Measurements from ENCODE around the gene TBCD. TPM values are rescaled to one million over a fixed set of nuclear protein-coding genes. Genes with fewer than 3 reads are reported as not detected.

Gene TBCD
- total RNA-seq, 4 donors from 2014 or later = 49.7 to 119 (median 71.5) TPM

- H3K9me3 ChIP-seq = peaks cover 15% of the 10 kb centered on the region
- no peaks in the 10 kb centered on the region for H3K27me3 ChIP-seq
- H3K36me3 ChIP-seq = peaks cover 56% of the 10 kb centered on the region
- no peaks in the 10 kb centered on the region for H3K4me1 ChIP-seq
- TF ChIP-seq, protein P1, sequence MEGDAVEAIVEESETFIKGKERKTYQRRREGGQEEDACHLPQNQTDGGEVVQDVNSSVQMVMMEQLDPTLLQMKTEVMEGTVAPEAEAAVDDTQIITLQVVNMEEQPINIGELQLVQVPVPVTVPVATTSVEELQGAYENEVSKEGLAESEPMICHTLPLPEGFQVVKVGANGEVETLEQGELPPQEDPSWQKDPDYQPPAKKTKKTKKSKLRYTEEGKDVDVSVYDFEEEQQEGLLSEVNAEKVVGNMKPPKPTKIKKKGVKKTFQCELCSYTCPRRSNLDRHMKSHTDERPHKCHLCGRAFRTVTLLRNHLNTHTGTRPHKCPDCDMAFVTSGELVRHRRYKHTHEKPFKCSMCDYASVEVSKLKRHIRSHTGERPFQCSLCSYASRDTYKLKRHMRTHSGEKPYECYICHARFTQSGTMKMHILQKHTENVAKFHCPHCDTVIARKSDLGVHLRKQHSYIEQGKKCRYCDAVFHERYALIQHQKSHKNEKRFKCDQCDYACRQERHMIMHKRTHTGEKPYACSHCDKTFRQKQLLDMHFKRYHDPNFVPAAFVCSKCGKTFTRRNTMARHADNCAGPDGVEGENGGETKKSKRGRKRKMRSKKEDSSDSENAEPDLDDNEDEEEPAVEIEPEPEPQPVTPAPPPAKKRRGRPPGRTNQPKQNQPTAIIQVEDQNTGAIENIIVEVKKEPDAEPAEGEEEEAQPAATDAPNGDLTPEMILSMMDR (IDR thresholded peaks at IDR 0.05) = no peak
- TF ChIP-seq POLR2A (IDR thresholded peaks at IDR 0.05) (no peak), EP300 (IDR thresholded peaks at IDR 0.05) (no peak), POLR2AphosphoS5 (IDR thresholded peaks at IDR 0.05) (no peak)
- no peak overlapping the region for H3K27ac ChIP-seq
- DNase-seq (ENCODE audit: low spot score in 2 of 2) = no peak
- H3K4me3 ChIP-seq = no peak overlapping the region
Measured at GRCh38 chr17:82946081-82946480, 194.2 kb downstream of the TBCD start.

- Histone ChIP-seq H3K9me3 (peaks cover 15% of the 10 kb centered on the region), H3K36me3 (peaks cover 43% of the 10 kb centered on the region)
- 98% methylated on average over 6 of the region's 11 CpGs for WGBS
Measured at GRCh38 chr17:82947051-82947991, 195.5 kb downstream of the TBCD start.

GRCh38 chr17:82948081-82948511 is 196.2 kb downstream of the TBCD start:
- 96% methylated on average over 14 of the region's 18 CpGs for WGBS
- DNase-seq (ENCODE audit: low spot score in 2 of 2) = peak in 1 of 2 donors; percentile 50

More at GRCh38 chr17:82947051-82947991, 195.5 kb downstream of the TBCD start:
- no peaks in the 10 kb centered on the region for H3K27me3 ChIP-seq
- no peak overlapping the region for H3K4me3 ChIP-seq
- no peaks in the 10 kb centered on the region for H3K4me1 ChIP-seq
- DNase-seq (ENCODE audit: low spot score in 2 of 2) = peak in 1 of 2 donors; percentile 51
- TF ChIP-seq, protein P1 (IDR thresholded peaks at IDR 0.05) = no peak
- TF ChIP-seq EP300 (IDR thresholded peaks at IDR 0.05) = no peak
- no peak for TF ChIP-seq POLR2A (IDR thresholded peaks at IDR 0.05)
- TF ChIP-seq POLR2AphosphoS5 (IDR thresholded peaks at IDR 0.05) = no peak
- H3K27ac ChIP-seq = no peak overlapping the region

DNA sequence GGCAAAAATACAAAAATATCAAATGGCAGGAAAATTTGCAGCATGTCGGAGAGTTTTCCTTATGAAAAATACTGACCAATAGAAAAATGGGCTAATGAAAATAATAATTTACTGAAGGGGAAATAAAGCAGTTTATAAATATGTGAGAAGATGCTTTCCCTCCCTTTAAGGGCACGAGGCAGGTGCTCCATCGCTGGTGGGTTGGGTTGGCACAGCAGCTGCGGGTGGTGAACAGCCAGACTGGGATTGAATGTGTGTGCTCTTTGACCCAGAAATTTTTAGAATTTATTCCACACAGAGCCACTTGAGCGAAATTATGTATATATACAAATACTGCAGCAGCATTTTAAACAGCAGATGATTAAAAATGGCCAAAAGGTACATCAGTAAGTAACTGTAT is 197.1 kb downstream of the TBCD start:
- 95% methylated on average over 5 of the region's 5 CpGs for WGBS
- DNase-seq (ENCODE audit: low spot score in 2 of 2) = no peak

More at GRCh38 chr17:82948081-82948511, 196.2 kb downstream of the TBCD start:
- H3K4me3 ChIP-seq = no peak overlapping the region
- H3K27ac ChIP-seq = no peak overlapping the region
- H3K36me3 ChIP-seq = peaks cover 36% of the 10 kb centered on the region
- H3K9me3 ChIP-seq = peaks cover 15% of the 10 kb centered on the region
- no peaks in the 10 kb centered on the region for H3K27me3 ChIP-seq
- no peaks in the 10 kb centered on the region for H3K4me1 ChIP-seq
- TF ChIP-seq POLR2A (IDR thresholded peaks at IDR 0.05) = no peak
- TF ChIP-seq, protein P1 (IDR thresholded peaks at IDR 0.05) = no peak
- no peak for TF ChIP-seq EP300 (IDR thresholded peaks at IDR 0.05)
- no peak for TF ChIP-seq POLR2AphosphoS5 (IDR thresholded peaks at IDR 0.05)

More for the DNA sequence above, 197.1 kb downstream of the TBCD start:
- H3K9me3 ChIP-seq = peaks cover 20% of the 10 kb centered on the region
- H3K4me3 ChIP-seq = no peak overlapping the region
- H3K36me3 ChIP-seq = peaks cover 27% of the 10 kb centered on the region
- no peak overlapping the region for H3K27ac ChIP-seq
- H3K27me3 ChIP-seq = no peaks in the 10 kb centered on the region
- H3K4me1 ChIP-seq = no peaks in the 10 kb centered on the region
- TF ChIP-seq EP300 (IDR thresholded peaks at IDR 0.05) = no peak
- TF ChIP-seq, protein P1 (IDR thresholded peaks at IDR 0.05) = no peak
- TF ChIP-seq POLR2A (IDR thresholded peaks at IDR 0.05) = no peak
- no peak for TF ChIP-seq POLR2AphosphoS5 (IDR thresholded peaks at IDR 0.05)
